ENCODE measurements around the gene CHRNA9.
"Not testable (repeated sequence)": the region's sequence is repeated elsewhere in the genome, so short reads cannot be mapped to it uniquely, and the experiment has no call there.

The CHRNA9 gene

GRCh38 chr4:40389986-40390385 is 54.9 kb downstream of the CHRNA9 start:
- DNase-seq (ENCODE audit: low spot score), result no peak

GRCh38 chr4:40392241-40392640 is 57.1 kb downstream of the CHRNA9 start:
- DNase-seq (ENCODE audit: low spot score), result not testable (repeated sequence)

DNA sequence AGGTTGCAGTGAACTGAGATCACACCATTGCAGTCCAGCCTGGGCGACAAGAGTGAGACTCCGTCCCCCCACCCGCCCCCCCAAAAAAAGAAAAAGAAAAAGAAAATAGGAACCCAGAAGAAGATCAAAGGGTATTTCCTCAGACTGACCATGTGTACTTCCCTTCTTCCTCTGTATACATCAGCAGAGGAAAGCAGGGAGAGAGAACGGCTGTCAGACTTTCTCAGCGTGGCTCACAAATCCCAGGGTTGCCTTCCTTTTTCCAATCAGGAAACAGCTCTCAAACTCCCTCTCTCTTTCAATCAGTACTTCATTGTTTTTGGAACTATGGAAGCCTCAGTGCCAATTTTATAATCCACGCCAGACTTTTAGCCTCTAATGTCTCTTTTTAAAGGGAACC is 59.1 kb downstream of the CHRNA9 start:
- no peak for DNase-seq (ENCODE audit: low spot score)

- no peak for DNase-seq (ENCODE audit: low spot score)
Measured at GRCh38 chr4:40395166-40395900, 60.2 kb downstream of the CHRNA9 start.

DNA sequence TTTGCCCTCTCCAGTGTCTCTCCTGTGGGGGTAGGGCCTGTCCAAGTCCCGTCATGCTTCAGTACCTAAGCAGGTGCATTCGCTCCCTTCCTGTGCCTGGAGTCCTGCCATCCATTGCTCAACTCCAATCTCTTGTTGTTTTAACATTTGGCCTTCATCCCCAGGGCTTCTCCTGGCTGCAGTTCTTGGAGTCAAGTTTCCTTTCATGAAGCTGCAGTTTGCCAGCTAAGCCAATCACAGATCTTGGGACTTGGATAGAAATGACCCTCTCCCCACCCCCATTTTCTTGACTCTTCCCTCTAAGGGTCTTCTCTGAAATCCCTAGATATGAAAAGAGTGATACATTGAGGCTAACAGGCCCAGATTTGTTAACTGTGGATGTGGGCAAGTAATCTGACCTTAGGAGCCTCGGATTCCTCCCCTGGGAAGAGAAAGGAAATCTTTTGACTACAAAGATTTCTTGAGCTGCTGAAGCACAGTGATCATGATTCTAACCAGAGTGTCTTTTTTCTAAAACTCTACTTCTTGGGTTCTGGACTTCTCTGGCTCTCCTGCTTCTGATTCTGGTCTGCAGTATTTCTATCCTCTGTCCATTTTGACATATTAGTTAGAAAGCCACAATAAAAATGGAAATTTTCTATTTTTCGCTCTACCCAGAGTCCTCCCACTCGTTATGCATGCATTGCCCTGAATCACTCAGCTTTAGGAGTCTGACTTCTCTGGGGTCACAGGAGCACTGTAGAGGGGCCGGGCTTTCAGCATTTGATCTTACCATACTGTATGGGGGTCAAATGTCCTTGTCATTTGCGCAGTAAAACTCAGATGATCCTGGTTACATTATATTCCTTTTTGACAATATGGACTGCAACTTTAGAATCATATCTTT is 61.0 kb downstream of the CHRNA9 start:
- peak; percentile 60 for DNase-seq (ENCODE audit: low spot score)

- no peak for DNase-seq (ENCODE audit: low spot score)
Measured at GRCh38 chr4:40399578-40399977, 64.4 kb downstream of the CHRNA9 start.

GRCh38 chr4:40401096-40401495 is 66.0 kb downstream of the CHRNA9 start:
- no peak for DNase-seq (ENCODE audit: low spot score)

- DNase-seq (ENCODE audit: low spot score), result no peak
Measured at GRCh38 chr4:40401631-40402030, 66.5 kb downstream of the CHRNA9 start.

- no peak for DNase-seq (ENCODE audit: low spot score)
Measured at GRCh38 chr4:40402556-40402955, 67.4 kb downstream of the CHRNA9 start.

DNA sequence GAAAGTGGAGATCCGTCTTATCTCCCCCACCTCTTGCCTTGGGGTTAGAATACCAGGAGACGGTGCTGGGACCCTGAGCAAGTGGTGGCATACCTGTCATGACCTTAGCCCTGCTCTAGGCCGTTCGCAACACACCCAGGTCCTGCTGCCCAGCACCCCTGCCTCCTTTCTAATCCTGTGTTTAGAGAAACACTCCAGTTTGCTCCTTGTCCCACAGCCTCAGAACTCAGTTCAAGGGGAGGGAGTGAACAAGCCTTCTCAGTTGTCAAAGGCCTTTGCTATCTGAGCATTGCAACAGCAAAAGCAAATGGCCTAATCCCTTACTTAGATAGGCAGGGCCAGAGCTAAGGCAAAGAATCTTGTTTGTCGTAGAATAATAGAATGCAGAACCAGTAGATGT is 67.9 kb downstream of the CHRNA9 start:
- peak; percentile 43 for DNase-seq (ENCODE audit: low spot score)
